ENCODE data around the gene RBP2.

RBP2 gene

GRCh38 chr3:139481116-139481515, 4.8 kb upstream of the RBP2 start:
- peak; percentile 26 for DNase-seq (ENCODE audit: low read depth)

GRCh38 chr3:139480585-139480984, 4.3 kb upstream of the RBP2 start:
- no peak for DNase-seq (ENCODE audit: low read depth)

- DNase-seq (ENCODE audit: low read depth): no peak
These were observed 1.7 kb upstream of the RBP2 start for GRCh38 chr3:139477710-139478640.

- DNase-seq (ENCODE audit: low read depth): no peak
These were observed 3.1 kb downstream of the RBP2 start for GRCh38 chr3:139473155-139473771.

GRCh38 chr3:139472380-139473010, 3.8 kb downstream of the RBP2 start:
- DNase-seq (ENCODE audit: low read depth): no peak

- no peak for DNase-seq (ENCODE audit: low read depth)
These were observed 6.1 kb downstream of the RBP2 start for GRCh38 chr3:139470199-139470598.

- peak; percentile 11 for DNase-seq (ENCODE audit: low read depth)
These were observed 7.9 kb downstream of the RBP2 start for GRCh38 chr3:139468399-139468798.

GRCh38 chr3:139466360-139466759, 10.0 kb downstream of the RBP2 start:
- no peak for DNase-seq (ENCODE audit: low read depth)

- no peak for DNase-seq (ENCODE audit: low read depth)
These were observed 10.7 kb downstream of the RBP2 start for GRCh38 chr3:139465636-139466035.

GRCh38 chr3:139463466-139463865, 12.8 kb downstream of the RBP2 start:
- no peak for DNase-seq (ENCODE audit: low read depth)

GRCh38 chr3:139460529-139460928, 15.8 kb downstream of the RBP2 start:
- DNase-seq (ENCODE audit: low read depth): no peak

- DNase-seq (ENCODE audit: low read depth): no peak
These were observed 16.2 kb downstream of the RBP2 start for GRCh38 chr3:139460076-139460475.

GRCh38 chr3:139458348-139458747, 18.0 kb downstream of the RBP2 start:
- DNase-seq (ENCODE audit: low read depth): no peak

GRCh38 chr3:139457066-139457465, 19.2 kb downstream of the RBP2 start:
- no peak for DNase-seq (ENCODE audit: low read depth)

GRCh38 chr3:139456386-139456785, 19.9 kb downstream of the RBP2 start:
- no peak for DNase-seq (ENCODE audit: low read depth)

- no peak for DNase-seq (ENCODE audit: low read depth)
These were observed 20.5 kb downstream of the RBP2 start for GRCh38 chr3:139455855-139456254.

GRCh38 chr3:139455206-139455605, 21.1 kb downstream of the RBP2 start:
- DNase-seq (ENCODE audit: low read depth): no peak

- DNase-seq (ENCODE audit: low read depth): no peak
These were observed 22.0 kb downstream of the RBP2 start for GRCh38 chr3:139454346-139454745.

GRCh38 chr3:139450159-139450558, 26.2 kb downstream of the RBP2 start:
- no peak for DNase-seq (ENCODE audit: low read depth)

GRCh38 chr3:139449566-139449965, 26.8 kb downstream of the RBP2 start:
- no peak for DNase-seq (ENCODE audit: low read depth)

GRCh38 chr3:139448104-139448503, 28.2 kb downstream of the RBP2 start:
- no peak for DNase-seq (ENCODE audit: low read depth)

GRCh38 chr3:139447486-139447885, 28.8 kb downstream of the RBP2 start:
- DNase-seq (ENCODE audit: low read depth): no peak

GRCh38 chr3:139444446-139444845, 31.9 kb downstream of the RBP2 start:
- DNase-seq (ENCODE audit: low read depth): no peak
